Jurkat, Clone E6-1 (cell line): ENCODE data around the gene DYNC1I1. TPM values are rescaled to one million over a fixed set of nuclear protein-coding genes. Genes with fewer than 3 reads are reported as not detected.

Experiments used
- DNase-seq: peaks from one replicate; pipeline ENCODE4 v3.0.0-alpha.2; 2011; ENCODE audit warnings: low read depth, low spot score
- H3K4me3 ChIP-seq: 2 replicates; pipeline ENCODE4 v1.5.1; 2011; ENCODE audit warnings: mild to moderate bottlenecking, low read length, control low read depth, moderate library complexity
- polyA plus RNA-seq: library from polyadenylated mRNA; unstranded; fragments of >200 nt; gene quantifications from one replicate; pipeline ENCODE4 v1.2.1, GENCODE V29; 2012; ENCODE audit warnings: missing spikeins; ENCODE audit not compliant: insufficient read length, insufficient read depth

The DYNC1I1 gene
- 1.7 TPM for polyA plus RNA-seq

DNA sequence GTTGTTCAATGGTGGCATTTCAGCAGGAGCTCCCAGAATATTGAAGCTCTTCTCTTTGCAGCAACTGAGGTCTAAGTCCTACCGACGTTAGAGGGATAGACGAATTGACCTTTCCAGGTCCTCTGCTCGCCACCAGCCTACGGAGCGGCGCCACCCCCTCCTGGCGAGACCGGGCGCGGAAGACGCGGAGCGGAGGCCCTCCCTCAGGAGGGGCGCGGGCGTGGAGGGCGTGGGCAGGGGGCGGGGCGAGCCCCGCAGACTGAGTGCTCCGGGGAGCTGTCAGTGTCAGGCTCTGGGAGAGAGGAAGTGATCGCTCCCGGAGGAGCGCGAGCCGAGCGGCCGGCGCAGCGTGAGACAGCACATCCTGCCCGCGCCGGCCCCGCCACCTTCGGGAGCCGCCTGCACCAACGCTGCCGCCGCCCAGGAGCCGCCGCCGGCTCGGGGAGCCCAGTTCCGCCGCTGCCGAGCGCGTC lies at the start of gene DYNC1I1:
Gene DYNC1I1 (plus strand): TSS at position 257 of the 473 bp plus-strand sequence. CDS start 32,176 bp downstream, outside the sequence.
- DNase-seq: peak; percentile 49
- H3K4me3 ChIP-seq: peak within 1 kb of the TSS; percentile 49

DNA sequence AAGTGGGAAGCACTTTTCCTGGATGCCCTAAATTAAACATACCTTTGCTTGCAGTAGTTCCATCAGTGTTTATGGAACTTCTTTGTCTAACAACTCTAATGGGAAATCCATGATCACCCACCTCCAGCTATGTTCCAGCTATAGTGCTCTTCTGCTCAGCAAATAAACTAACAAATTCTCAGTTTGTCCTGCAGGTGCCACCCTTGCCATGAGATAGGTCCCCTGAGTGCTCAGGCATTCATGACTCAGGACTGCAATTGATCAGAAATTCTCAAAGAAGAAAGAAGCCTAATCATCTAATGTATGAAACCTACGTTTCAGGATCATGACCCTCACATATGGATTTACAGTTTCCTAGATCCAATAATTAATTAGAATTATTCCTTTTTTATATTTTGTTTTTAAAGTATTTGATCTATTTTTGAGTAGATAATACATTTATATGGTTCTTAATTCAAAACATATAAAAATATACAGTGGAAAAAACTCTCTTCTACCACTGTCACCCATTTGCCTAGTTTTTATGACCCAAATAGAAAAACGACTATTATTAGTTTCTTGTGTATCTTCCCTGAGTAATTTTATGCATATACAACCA lies 48.7 kb upstream of the DYNC1I1 start:
- DNase-seq: peak; percentile 32
- no peak overlapping the region for H3K4me3 ChIP-seq

DNA sequence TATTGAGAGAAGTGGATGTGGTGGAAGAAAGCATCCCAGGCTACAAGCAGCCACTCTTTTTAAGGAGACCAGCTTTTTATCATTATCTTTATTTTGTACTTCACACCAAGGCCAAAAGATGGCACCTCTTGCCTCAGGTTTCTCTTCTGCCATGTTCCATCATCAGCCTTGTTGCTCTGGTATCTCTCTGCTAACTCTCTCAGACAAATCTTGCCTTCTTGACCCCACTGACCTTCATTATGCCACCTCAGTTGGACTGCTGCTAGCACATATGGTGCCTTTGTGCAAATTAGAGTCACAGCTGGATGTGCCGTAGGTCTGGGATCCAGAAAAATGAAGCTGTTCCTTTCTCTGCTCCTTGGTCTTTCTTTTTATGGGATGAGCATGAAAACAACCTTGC lies 47.1 kb upstream of the DYNC1I1 start:
- H3K4me3 ChIP-seq: no peak overlapping the region
- no peak for DNase-seq

DNA sequence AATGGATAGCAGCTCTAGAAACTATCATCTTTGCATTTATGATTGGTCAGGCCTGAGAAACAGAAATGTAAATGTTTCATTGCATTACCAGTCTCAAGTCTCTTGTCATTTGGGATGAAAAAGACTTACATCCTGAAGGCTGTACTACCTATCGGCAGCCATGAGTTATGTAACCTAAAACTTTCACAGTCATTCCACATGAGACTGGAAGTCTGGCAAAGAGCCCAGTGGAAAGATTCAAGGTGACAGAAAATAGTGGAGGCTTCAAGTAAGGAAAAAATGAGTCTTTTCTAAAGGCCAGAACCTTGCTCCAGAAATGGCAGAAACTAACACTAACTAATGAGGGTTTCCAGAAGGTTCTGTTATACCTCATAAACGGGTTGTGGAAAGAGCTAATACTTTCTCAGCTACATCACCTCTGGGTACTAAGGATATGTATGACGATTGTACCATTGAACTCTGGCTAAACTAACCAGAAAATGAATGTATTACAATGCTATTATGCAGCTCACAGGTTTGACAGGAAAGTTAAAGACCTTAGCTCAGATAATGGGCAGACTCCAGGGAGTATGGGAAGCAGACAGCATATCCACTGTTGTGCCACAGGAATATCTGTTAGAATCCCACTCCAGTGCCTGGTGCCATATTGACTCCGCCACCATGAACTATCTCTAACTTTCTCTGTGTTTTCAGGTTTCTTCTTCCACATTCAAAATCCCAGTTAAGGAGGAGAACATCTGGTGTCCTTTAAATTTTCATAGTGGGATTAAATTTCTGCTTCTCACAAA lies 41.7 kb upstream of the DYNC1I1 start:
- DNase-seq: no peak

DNA sequence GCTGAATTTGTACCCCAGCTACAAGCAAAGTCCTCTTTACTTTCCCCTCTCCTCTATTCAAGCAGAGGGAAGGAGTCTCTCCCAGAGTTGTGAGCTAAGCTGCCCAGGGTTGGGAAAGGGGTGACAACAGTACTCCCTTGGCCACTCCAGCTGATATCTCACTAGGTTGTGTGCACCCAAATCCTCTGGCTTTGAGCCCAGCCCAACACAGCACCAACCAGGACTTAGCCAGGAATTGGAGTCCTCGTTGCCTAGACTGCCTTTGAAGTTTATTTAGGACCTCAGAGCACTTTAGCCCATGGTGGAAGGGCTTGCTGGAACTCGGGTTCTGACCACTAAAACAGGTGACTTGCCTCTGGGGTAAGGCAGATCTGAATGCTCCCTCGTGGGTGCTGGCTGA lies 35.7 kb upstream of the DYNC1I1 start:
- no peak for DNase-seq

More for the DNA sequence above, 41.7 kb upstream of the DYNC1I1 start:
- no peak overlapping the region for H3K4me3 ChIP-seq

DNA sequence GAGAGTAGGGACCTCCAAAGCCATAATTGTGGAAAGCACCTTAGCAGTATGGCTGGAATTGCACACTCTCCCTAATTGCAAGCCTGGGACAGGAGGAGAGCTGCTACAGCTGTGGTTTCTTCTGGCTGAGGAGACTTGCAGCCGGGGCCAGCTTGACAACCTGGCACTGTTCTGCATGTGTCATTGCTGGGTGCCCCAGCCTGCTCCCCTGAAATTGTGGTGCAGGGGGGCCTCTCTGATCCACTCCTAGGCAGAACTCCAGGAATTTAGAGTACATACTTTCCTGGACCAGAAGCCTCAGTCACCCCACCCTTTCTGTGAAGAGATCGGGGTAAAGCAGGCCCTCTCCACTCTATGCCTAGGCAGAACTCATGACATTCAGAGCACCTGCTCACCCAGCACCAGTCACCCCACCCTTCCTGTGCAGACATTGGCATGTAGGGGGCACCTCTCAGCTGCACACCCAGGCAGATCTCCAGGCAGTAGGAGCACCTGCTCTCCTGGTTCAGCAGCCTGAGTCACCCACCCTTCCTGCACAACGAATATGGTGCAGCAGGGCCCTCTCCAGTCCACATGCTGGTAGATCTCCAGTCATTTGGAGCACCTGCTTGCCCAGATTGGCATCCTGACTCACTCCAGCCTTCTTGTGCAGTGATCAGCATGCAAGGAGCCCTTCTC lies 34.4 kb upstream of the DYNC1I1 start:
- no peak overlapping the region for H3K4me3 ChIP-seq
- DNase-seq: no peak

More for the DNA sequence above, 35.7 kb upstream of the DYNC1I1 start:
- H3K4me3 ChIP-seq: no peak overlapping the region

DNA sequence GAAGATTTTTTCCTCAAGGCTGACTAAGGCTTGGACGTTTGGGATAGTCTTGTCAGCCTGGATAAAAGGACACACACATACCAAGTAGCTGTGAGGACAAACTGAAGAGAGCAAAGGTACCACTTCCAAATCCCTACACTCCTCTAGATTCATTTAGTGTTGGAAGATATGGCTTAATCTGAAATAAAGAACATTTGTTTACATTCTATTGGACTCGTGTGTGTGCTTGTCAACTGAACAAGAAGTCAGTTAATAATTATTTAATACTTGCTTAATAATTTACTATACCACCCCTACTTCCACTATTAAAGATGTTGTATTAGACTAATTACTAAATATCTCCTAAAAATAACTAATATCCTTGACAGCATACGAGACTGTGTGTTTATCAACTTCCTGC lies 23.3 kb upstream of the DYNC1I1 start:
- no peak overlapping the region for H3K4me3 ChIP-seq
- DNase-seq: no peak

DNA sequence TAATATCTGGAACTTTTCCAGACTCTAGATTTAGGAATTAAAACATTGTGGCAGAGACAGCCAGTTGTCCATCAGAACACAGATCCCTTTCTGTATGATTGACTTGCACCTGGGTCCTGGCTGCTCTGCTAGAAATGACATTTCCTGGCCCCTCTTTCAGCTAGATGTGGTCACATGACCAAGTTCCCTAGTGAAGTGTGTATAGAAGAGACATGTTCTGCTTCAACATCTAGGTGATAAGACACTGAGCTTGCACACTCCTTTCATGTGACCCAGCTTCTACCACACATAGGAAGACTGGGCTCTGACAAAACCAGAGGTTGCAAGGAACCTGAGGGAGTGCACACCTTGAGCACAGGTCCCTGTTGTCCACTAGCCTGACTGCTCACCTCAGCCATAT lies 22.8 kb upstream of the DYNC1I1 start:
- no peak for DNase-seq
- H3K4me3 ChIP-seq: no peak overlapping the region

DNA sequence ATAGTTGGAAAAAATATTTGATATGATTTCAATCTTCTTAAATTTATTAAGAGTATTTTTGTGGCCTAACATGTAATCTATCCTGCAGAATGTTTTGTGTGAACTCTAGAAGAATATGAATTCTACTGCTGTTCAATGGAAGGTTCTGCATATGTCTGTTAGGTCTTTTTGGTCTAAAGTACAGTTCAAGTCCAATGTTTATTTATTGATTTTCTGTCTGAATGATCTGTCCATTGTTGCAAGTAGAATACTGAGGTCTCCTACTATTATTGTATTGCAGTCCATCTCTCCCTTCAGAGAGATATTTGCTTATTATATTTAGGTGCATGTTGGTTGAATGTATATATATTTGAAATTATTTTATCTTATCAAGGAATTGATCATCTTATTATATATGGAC lies 18.9 kb upstream of the DYNC1I1 start:
- no peak for DNase-seq
- H3K4me3 ChIP-seq: no peak overlapping the region

DNA sequence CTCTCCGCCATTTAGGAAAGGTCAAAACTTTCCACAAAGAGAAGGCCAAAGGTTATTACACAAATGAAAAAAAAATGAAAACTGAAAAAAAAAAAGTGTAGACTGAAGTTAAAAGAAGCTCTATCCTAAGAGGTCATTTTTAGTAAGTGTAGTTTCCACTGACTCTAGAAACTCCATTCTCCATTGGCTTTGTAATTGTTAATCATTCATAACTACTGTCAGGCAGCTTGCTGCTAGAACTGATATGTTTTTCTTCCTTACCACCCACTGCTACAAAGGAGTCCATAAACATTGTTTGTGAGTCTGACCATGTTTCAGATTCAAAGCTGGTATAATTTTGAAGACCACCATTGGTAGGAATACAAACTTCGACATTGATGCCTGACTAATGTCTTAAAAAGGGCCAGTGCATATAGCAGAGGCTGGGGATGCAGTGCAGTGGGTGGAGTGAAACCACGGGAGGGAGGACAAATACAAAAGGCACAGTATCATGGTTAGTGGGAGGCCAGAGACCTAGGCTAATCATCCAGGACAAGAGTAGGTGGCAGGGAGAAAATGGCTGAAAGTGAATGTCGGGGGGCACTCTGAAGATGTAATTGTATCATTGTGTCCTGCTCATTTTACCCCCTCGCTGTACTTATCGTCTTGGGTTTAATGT lies 16.9 kb upstream of the DYNC1I1 start:
- H3K4me3 ChIP-seq: no peak overlapping the region
- no peak for DNase-seq

DNA sequence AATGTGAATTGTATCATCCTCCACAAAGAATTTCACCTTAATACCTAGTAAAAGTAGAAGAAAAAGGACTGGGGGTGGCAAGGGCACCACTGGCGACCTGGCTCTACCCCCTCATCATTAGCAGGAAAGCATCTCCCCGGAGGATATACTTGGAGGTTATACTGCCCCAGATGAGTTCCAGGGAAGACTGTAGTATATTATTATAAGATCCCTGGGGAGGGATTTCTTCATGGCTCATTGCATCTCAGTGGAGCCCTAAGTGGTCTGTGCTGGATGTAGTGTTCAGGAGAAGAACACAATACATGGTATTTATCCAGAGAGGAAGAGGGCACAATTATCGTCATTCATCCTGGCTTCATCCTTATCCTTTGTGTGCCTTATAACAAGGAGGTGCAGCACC lies 14.2 kb upstream of the DYNC1I1 start:
- no peak overlapping the region for H3K4me3 ChIP-seq
- DNase-seq: no peak

DNA sequence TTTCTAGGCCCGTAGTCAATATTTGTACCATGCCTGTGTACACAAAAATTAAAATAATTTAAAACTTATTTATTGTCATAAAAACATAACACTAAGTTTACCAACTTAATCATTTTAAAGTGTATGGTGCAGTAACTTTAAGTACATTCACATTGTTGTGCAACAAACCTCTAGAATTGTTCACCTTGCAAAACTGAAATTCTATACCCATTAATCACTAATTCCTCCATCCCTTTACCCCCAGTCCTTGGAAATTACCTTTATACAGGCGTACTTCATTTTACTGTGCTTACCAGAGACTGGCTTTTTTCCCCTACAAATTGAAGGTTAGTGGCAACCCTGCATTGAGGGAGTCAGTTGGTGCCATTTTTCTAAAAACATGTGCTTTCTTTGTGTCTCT lies 6.3 kb upstream of the DYNC1I1 start:
- no peak overlapping the region for H3K4me3 ChIP-seq
- no peak for DNase-seq

DNA sequence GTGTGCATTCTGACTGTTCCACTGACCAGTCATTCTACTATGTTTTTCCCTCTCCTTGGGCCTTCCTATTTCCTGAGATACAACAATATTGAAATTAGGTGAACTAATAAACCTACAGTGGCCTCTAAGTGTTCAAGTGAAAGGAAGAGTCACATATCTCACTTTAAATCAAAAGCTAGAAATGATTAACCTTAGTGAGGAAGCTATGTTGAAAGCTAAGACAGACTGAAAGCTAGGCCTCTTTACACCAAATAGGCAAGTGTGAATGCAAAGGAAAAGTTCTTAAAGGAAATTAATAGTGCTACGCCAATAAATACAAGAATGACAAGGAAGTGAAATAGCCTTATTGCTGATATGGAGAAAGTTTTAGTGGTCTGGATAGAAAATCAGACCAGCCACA lies 5.7 kb upstream of the DYNC1I1 start:
- no peak for DNase-seq

DNA sequence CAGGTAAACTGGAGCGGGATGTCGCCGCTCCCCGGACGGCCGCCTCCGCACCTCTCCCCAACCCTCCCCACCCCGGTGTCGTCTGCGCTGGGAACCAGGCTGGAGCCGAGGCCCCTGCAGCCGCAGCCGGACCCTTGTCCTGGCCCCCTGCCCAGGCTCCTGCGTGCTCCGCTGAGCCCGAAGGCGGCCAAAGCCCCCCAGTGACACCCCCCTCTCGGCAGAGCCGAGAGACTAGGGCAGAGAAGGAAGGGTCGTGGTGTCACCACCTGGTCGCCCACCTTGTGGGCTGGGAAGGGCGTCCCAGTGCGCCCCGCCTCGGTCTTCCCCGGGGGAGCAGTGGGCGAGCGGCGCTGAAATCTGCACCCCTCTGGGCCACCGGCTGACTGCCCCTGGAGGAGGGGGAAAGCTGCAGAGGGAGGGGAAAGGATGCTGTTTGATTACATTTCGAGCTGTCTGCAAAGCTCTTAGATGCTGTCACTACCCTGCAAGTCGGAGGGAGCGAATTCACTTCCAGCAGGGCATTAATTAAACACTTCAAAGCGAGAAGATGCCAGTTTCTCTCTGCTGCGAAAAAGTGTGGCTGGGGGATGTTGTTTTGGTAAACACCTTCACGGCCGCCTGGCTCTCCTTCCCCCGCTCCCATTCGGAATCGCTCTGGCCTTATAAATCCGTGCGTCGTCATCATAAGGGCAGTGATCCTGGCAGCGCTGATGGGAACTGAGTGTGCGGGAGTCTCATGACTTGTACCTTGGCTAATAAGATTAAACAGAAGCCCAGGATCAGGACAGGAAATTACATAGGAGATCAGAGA lies 622 bp downstream of the DYNC1I1 start:
- peak overlapping the region; percentile 49 for H3K4me3 ChIP-seq
- DNase-seq: no peak

More for the DNA sequence above, 5.7 kb upstream of the DYNC1I1 start:
- H3K4me3 ChIP-seq: no peak overlapping the region

DNA sequence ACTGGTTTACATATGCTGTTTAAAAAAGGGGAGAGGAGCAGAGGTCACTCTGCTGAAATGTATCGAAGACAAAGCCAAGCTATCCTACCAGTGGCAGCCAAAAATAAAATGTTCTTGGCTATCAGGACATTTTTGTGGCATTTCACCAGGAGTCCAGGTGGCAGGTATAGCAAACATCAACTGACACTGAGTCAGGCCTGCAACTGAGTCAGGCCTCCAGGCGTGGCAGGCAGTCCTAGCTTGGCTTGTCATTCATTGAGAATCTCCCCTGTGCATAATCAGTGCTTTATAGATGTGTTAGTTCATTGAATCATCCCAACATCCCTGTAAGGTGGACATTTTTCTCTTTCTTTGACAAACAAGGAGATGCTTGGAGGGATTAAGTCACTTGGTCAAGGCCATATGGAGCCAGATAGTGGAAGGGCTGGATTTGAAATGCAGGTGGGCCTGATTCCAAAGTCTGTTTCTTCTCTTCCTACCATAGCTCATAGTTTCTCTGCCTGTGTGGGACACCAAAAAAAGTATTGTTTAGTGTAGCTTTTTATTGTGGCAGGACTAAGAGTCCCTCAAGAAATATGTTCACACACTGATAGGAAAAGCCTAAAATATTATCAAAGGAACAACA lies 4.3 kb downstream of the DYNC1I1 start:
- no peak for DNase-seq
- H3K4me3 ChIP-seq: no peak overlapping the region

DNA sequence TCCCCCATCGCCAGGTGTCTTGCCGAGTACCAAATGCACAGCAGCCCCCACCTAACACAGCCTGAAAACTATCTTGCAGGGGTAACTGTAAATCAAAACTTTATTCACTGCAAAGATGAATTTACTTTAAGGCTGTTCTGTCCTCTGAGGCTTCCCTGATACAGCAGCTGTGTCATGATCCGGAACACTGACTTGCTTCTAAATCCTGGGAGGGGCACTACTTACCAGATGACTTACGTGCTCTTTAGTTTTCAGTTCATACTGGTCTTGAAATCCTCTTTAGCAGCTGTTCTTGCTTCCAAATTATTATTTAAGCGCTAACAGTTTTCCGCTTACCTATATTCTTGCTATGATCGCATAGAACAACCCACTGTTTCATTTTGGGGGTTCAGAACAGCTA lies 4.9 kb downstream of the DYNC1I1 start:
- no peak overlapping the region for H3K4me3 ChIP-seq
- DNase-seq: no peak

DNA sequence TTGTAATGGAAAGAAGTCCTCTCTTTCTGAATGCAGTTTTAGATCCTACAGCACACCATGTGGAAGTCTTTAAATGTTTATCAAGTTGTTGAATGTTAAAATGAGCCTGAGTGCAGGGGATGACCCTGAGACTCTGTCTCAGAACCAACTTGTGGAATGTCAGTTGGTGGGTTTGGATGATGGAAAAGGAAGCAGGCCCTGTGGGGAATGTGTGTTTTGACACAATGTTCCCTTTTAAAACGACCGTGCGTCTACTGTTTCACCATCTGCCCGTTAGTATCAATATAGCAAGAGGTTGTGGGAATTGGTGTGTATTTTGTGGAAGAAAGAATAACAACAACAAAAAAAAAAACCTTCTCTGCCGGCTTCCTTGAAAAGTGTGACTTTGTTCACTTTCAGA lies 8.3 kb downstream of the DYNC1I1 start:
- DNase-seq: no peak

DNA sequence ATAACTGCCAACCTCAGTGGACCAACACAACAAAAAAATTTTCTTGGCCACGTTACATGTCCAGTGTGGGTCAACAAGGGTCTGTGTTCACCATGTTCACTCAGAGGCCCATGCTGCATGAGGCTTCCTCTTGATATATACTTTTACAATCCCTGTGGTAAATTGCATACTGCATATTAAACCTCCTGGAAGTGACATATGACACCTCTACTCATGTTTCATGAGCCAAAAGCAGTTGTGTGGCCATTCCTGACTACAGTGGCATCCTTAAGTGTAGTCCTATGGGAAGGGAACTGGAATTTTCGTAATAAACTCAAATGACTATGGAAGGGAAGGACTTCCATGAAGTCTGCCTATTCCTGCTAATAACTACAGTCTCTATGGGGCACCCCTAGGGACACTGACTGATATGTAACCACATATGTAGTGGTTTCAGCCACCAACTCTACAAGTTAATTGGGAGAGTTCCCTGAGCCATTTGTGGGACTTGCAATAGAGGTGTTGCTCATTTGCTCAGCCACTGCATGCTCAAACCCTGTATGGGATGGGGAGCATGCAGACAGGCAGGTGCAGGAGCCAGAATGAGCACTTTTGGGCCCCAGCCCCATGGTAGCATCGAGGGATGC lies 9.7 kb downstream of the DYNC1I1 start:
- H3K4me3 ChIP-seq: no peak overlapping the region
- DNase-seq: no peak

More for the DNA sequence above, 8.3 kb downstream of the DYNC1I1 start:
- H3K4me3 ChIP-seq: no peak overlapping the region
